ENCODE measurements around the gene ZNF69.
"Not testable (repeated sequence)": the region's sequence is repeated elsewhere in the genome, so short reads cannot be mapped to it uniquely, and the experiment has no call there.

ZNF69 gene

GRCh38 chr19:11887611-11888531, at the start of gene ZNF69:
TSS of gene ZNF69 (plus strand) at chr19:11887782. CDS start at chr19:11887924, 142 bp downstream.
- DNase-seq: peak; percentile 69

- DNase-seq: no peak
Measured at GRCh38 chr19:11843722-11844121, 43.9 kb upstream of the ZNF69 start.

- not testable (repeated sequence) for DNase-seq
Measured at GRCh38 chr19:11847615-11848014, 40.0 kb upstream of the ZNF69 start.

GRCh38 chr19:11848200-11848593, 39.4 kb upstream of the ZNF69 start:
- DNase-seq: no peak

- DNase-seq: peak; percentile 95
Measured at GRCh38 chr19:11848594-11849469, 38.8 kb upstream of the ZNF69 start, which contains the start of gene ZNF439. TSS of gene ZNF439 (plus strand) at chr19:11848726. CDS start at chr19:11848868, 142 bp downstream.

GRCh38 chr19:11850289-11850688, 37.3 kb upstream of the ZNF69 start:
- DNase-seq: not testable (repeated sequence)

GRCh38 chr19:11853358-11853757, 34.2 kb upstream of the ZNF69 start:
- DNase-seq: no peak

GRCh38 chr19:11856596-11857250, 30.9 kb upstream of the ZNF69 start:
- no peak for DNase-seq

GRCh38 chr19:11860721-11861120, 26.9 kb upstream of the ZNF69 start:
- no peak for DNase-seq

GRCh38 chr19:11861301-11861700, 26.3 kb upstream of the ZNF69 start:
- no peak for DNase-seq

GRCh38 chr19:11867766-11868165, 19.8 kb upstream of the ZNF69 start:
- DNase-seq: not testable (repeated sequence)

GRCh38 chr19:11868188-11868587, 19.4 kb upstream of the ZNF69 start:
- DNase-seq: no peak

- DNase-seq: no peak
Measured at GRCh38 chr19:11872624-11873023, 15.0 kb upstream of the ZNF69 start.

- no peak for DNase-seq
Measured at GRCh38 chr19:11873762-11874161, 13.8 kb upstream of the ZNF69 start.

GRCh38 chr19:11879687-11880266, 7.8 kb upstream of the ZNF69 start:
- peak; percentile 76 for DNase-seq

GRCh38 chr19:11880598-11880997, 7.0 kb upstream of the ZNF69 start:
- no peak for DNase-seq

GRCh38 chr19:11881151-11881800, 6.3 kb upstream of the ZNF69 start:
- peak; percentile 74 for DNase-seq

GRCh38 chr19:11882606-11883005, 5.0 kb upstream of the ZNF69 start:
- no peak for DNase-seq

GRCh38 chr19:11887234-11887610, 360 bp upstream of the ZNF69 start:
- DNase-seq: no peak

- DNase-seq: not testable (repeated sequence)
Measured at GRCh38 chr19:11889901-11890300, 2.3 kb downstream of the ZNF69 start.

GRCh38 chr19:11890634-11891033, 3.1 kb downstream of the ZNF69 start:
- DNase-seq: no peak

GRCh38 chr19:11894851-11895250, 7.3 kb downstream of the ZNF69 start:
- no peak for DNase-seq
